ENCODE results near the gene NUDT8. TPM values are rescaled to one million over a fixed set of nuclear protein-coding genes. Genes with fewer than 3 reads are reported as not detected.

NUDT8 gene
- total and polyA plus RNA-seq, 2 donors (not counting 1 experiment from before 2014, with no cell fraction given), result 6.9 to 7.1 TPM

- intact Hi-C loops (cut with micrococcal nuclease), result loop anchor here (1.0 kb wide), 7 partner anchors 9 to 204 kb away; partner anchors contain the start of genes CDK2AP2, GSTP1 and PPP1CA
- no peak overlapping the region for H3K27ac ChIP-seq (ENCODE audit: low read length in 2 of 2)
- no peak overlapping the region for H3K4me3 ChIP-seq (ENCODE audit: control extremely low read depth in 1 of 5, extremely low read depth in 1 of 5, insufficient read depth in 1 of 5, low read depth in 2 of 5, low read length in 4 of 5)
- ATAC-seq (ENCODE audit: low read depth), result no peak
- Mint-ChIP-seq H3K4me3 (peak overlapping the region; percentile 51), H3K4me1 (peaks cover 29% of the 10 kb centered on the region), H3K27ac (peak overlapping the region; percentile 53), H3K9me3 (ENCODE audit: insufficient read depth) (no peaks in the 10 kb centered on the region), H3K27me3 (peaks cover 21% of the 10 kb centered on the region)
- no peak for DNase-seq
- no peak overlapping the region for H3K4me2 ChIP-seq (replicated peaks; ENCODE audit: low read depth, low read length, poor library complexity, severe bottlenecking)
- H3K9ac ChIP-seq (ENCODE audit: low read length), result no peak overlapping the region
- WGBS (ENCODE audit: insufficient coverage), result 83% methylated on average over 8 of the region's 11 CpGs
- no peak overlapping the region for H2AFZ ChIP-seq (ENCODE audit: insufficient read depth, low read depth, low read length, poor library complexity, severe bottlenecking)
- H3K4me1 ChIP-seq (ENCODE audit: control insufficient read depth in 2 of 2, insufficient read depth in 2 of 2, low read length in 2 of 2), result peaks cover 22 to 29% of the 10 kb centered on the region in 2 donors
- no peaks in the 10 kb centered on the region for H3K9me3 ChIP-seq (ENCODE audit: control extremely low read depth in 1 of 3, control insufficient read depth in 2 of 3, insufficient read depth in 1 of 3, low read length in 2 of 3)
- TF ChIP-seq EZH2 (IDR thresholded peaks at IDR 0.05; ENCODE audit: borderline replicate concordance, insufficient read depth, low read depth, low read length, poor library complexity, severe bottlenecking), result no peak
- TF ChIP-seq CTCF (IDR thresholded peaks at IDR 0.05), result no peak
- H4K20me1 ChIP-seq (ENCODE audit: control insufficient read depth, insufficient read depth, low read length, poor library complexity, severe bottlenecking), result no peaks in the 10 kb centered on the region
- ChIA-PET CTCF (interaction anchor here (1.2 to 1.5 kb wide), 2 partner anchors 25 to 33 kb away, joined by 4 to 6 read pairs; partner anchors contain the start of gene NUDT8), POLR2A (interaction anchor here (0.7 to 1.1 kb wide), 2 partner anchors 23 to 745 kb away, joined by 4 to 15 read pairs; no protein-coding TSS in a partner anchor)
- peaks cover 0 to 22% of the 10 kb centered on the region in 2 experiments for H3K36me3 ChIP-seq (replicated peaks in 1 of 2; ENCODE audit: control extremely low read depth in 1 of 2, control insufficient read depth in 1 of 2, extremely low read depth in 1 of 2, insufficient read depth in 2 of 2, low read length in 1 of 2)
- H3K27me3 ChIP-seq (replicated peaks in 1 of 4; ENCODE audit: control extremely low read depth in 1 of 4, control insufficient read depth in 3 of 4, insufficient read depth in 4 of 4, low read length in 3 of 4), result peaks cover 0 to 23% (median 6%) of the 10 kb centered on the region in 4 experiments
- H3K79me2 ChIP-seq (ENCODE audit: control insufficient read depth, insufficient read depth, low read length), result peaks cover 26% of the 10 kb centered on the region
Measured at GRCh38 chr11:67605231-67606011, 24.3 kb downstream of the NUDT8 start.

GRCh38 chr11:67604815-67605214 lies 24.9 kb downstream of the NUDT8 start:
- TF ChIP-seq CTCF (IDR thresholded peaks at IDR 0.05) (no peak), EZH2 (IDR thresholded peaks at IDR 0.05; ENCODE audit: borderline replicate concordance, insufficient read depth, low read depth, low read length, poor library complexity, severe bottlenecking) (no peak)
- Mint-ChIP-seq H3K27me3 (peaks cover 21% of the 10 kb centered on the region), H3K9me3 (ENCODE audit: insufficient read depth) (no peaks in the 10 kb centered on the region), H3K27ac (peak overlapping the region; percentile 46), H3K4me1 (peaks cover 35% of the 10 kb centered on the region), H3K4me3 (peak overlapping the region; percentile 44)
- H3K9ac ChIP-seq (ENCODE audit: low read length), result no peak overlapping the region
- intact Hi-C loops (cut with micrococcal nuclease), result no loop called here
- H3K4me3 ChIP-seq (ENCODE audit: control extremely low read depth in 1 of 5, extremely low read depth in 1 of 5, insufficient read depth in 1 of 5, low read depth in 2 of 5, low read length in 4 of 5), result no peak overlapping the region
- WGBS (ENCODE audit: insufficient coverage), result 96% methylated on average over 2 of the region's 2 CpGs
- H3K9me3 ChIP-seq (ENCODE audit: control extremely low read depth in 1 of 3, control insufficient read depth in 2 of 3, insufficient read depth in 1 of 3, low read length in 2 of 3), result no peaks in the 10 kb centered on the region
- H3K36me3 ChIP-seq (replicated peaks in 1 of 2; ENCODE audit: control extremely low read depth in 1 of 2, control insufficient read depth in 1 of 2, extremely low read depth in 1 of 2, insufficient read depth in 2 of 2, low read length in 1 of 2), result peaks cover 0 to 17% of the 10 kb centered on the region in 2 experiments
- H2AFZ ChIP-seq (ENCODE audit: insufficient read depth, low read depth, low read length, poor library complexity, severe bottlenecking), result no peak overlapping the region
- POLR2A ChIA-PET, result interaction anchor here (1.1 kb wide), 1 partner anchor 22 kb away, joined by 4 read pairs; no protein-coding TSS in a partner anchor
- H3K27ac ChIP-seq (ENCODE audit: low read length in 2 of 2), result no peak overlapping the region
- no peak for ATAC-seq (ENCODE audit: low read depth)
- peaks cover 0 to 23% (median 6%) of the 10 kb centered on the region in 4 experiments for H3K27me3 ChIP-seq (replicated peaks in 1 of 4; ENCODE audit: control extremely low read depth in 1 of 4, control insufficient read depth in 3 of 4, insufficient read depth in 4 of 4, low read length in 3 of 4)
- no peak for DNase-seq
- no peak overlapping the region for H3K4me2 ChIP-seq (replicated peaks; ENCODE audit: low read depth, low read length, poor library complexity, severe bottlenecking)
- no peaks in the 10 kb centered on the region for H4K20me1 ChIP-seq (ENCODE audit: control insufficient read depth, insufficient read depth, low read length, poor library complexity, severe bottlenecking)
- CTCF ChIA-PET, result no interaction called here
- H3K4me1 ChIP-seq (ENCODE audit: control insufficient read depth in 2 of 2, insufficient read depth in 2 of 2, low read length in 2 of 2), result peaks cover 28 to 35% of the 10 kb centered on the region in 2 donors
- peaks cover 26% of the 10 kb centered on the region for H3K79me2 ChIP-seq (ENCODE audit: control insufficient read depth, insufficient read depth, low read length)

Measured in B cell (primary cell).